Jurkat, Clone E6-1 (cell line): ENCODE data around the gene ARCN1.

Experiments used
- DNase-seq: peaks from one replicate; pipeline ENCODE4 v3.0.0-alpha.2; 2011; ENCODE audit warnings: low read depth, low spot score
- H3K4me3 ChIP-seq: 2 replicates; pipeline ENCODE4 v1.5.1; 2011; ENCODE audit warnings: mild to moderate bottlenecking, low read length, control low read depth, moderate library complexity

The ARCN1 gene

GRCh38 chr11:118648291-118648690 is 76.1 kb downstream of the ARCN1 start:
- no peak overlapping the region for H3K4me3 ChIP-seq
- no peak for DNase-seq

GRCh38 chr11:118649941-118650340 is 77.7 kb downstream of the ARCN1 start:
- no peak for DNase-seq
- no peak overlapping the region for H3K4me3 ChIP-seq

GRCh38 chr11:118650366-118650765 is 78.2 kb downstream of the ARCN1 start:
- DNase-seq = no peak
- H3K4me3 ChIP-seq = no peak overlapping the region

- H3K4me3 ChIP-seq = no peak overlapping the region
- DNase-seq = no peak
Measured at GRCh38 chr11:118651820-118652219, 79.6 kb downstream of the ARCN1 start.
